SK-N-SH (cell line): Measurements from ENCODE around the gene FOXP1. TPM values are rescaled to one million over a fixed set of nuclear protein-coding genes. Genes with fewer than 3 reads are reported as not detected.

Source experiments
- CTCF ChIA-PET: fragments of 300-600, 350-600 bp; formaldehyde crosslinking; extraction: SDS; loops from one replicate; lab custom pipeline; 2021; lab: Yijun Ruan, JAX
- POLR2A ChIA-PET: fragments of 350-600 bp; sonication (Branson Sonifier 250); formaldehyde crosslinking; extraction: SDS; loops from one replicate; lab custom pipeline; 2020; ENCODE audit warnings: antibody characterized with exemption, inconsistent platforms; lab: Yijun Ruan, JAX
- DNase-seq: peaks from one replicate; pipeline ENCODE4 v3.0.0; 2012
- H2AFZ ChIP-seq: fragments of 200-600 bp; sonication (generic); 2 replicates; pipeline ENCODE4 v1.8.1; 2016; ENCODE audit warnings: antibody characterized with exemption, mild to moderate bottlenecking, low read depth
- H3F3A ChIP-seq: fragments of 200-600 bp; sonication (generic); replicated peaks from 2 replicates; pipeline ENCODE3; 2016; ENCODE audit warnings: antibody characterized with exemption, mild to moderate bottlenecking; ENCODE audit not compliant: insufficient read depth
- H3K27ac ChIP-seq, 2 experiments: fragments of 200-500 bp in 1 of 2; fragments of 200-600 bp in 1 of 2; sonication (Bioruptor generic) in 1 of 2; sonication (generic), shearing (Covaris generic) in 1 of 2; 2 replicates each; pipeline versions ENCODE4 v1.5.1 to v1.6.1; 2014 to 2016; ENCODE audit warnings: low read depth in 2 of 2, inconsistent platforms in 1 of 2, low read length in 1 of 2, mild to moderate bottlenecking in 1 of 2, mixed read lengths in 1 of 2
- H3K27me3 ChIP-seq: fragments of 200-600 bp; sonication (generic), shearing (Covaris generic); 2 replicates; pipeline ENCODE4 v1.6.1; 2016; ENCODE audit warnings: mixed run types; ENCODE audit not compliant: insufficient read depth
- H3K36me3 ChIP-seq, 2 experiments: fragments of 200-500 bp in 1 of 2; fragments of 200-600 bp in 1 of 2; sonication (Bioruptor generic) in 1 of 2; sonication (generic) in 1 of 2; replicated peaks in 1 of 2; 2 replicates each; pipeline versions ENCODE3 to v1.5.1; 2014 to 2016; ENCODE audit warnings: low read length in 1 of 2, mild to moderate bottlenecking in 1 of 2; ENCODE audit not compliant: insufficient read depth in 2 of 2, control insufficient read depth in 1 of 2
- H3K4me1 ChIP-seq, 2 experiments: fragments of 200-500 bp in 1 of 2; fragments of 200-600 bp in 1 of 2; sonication (Bioruptor generic) in 1 of 2; sonication (generic), shearing (Covaris generic) in 1 of 2; 2 replicates each; pipeline versions ENCODE4 v1.5.1 to v1.6.1; 2014 to 2016; ENCODE audit warnings: low read depth in 1 of 2, low read length in 1 of 2, mixed run types in 1 of 2; ENCODE audit not compliant: insufficient read depth in 2 of 2, control insufficient read depth in 1 of 2
- H3K4me2 ChIP-seq: fragments of 200-600 bp; sonication (generic), shearing (Covaris generic); 2 replicates; pipeline ENCODE4 v1.6.1; 2017; ENCODE audit warnings: mixed run types
- H3K4me3 ChIP-seq, 2 experiments: fragments of 200-500 bp in 1 of 2; fragments of 200-600 bp in 1 of 2; sonication (Bioruptor generic) in 1 of 2; sonication (generic), shearing (Covaris generic) in 1 of 2; 2 replicates each; pipeline versions ENCODE4 v1.5.1 to v1.8.1; 2014 to 2016; ENCODE audit warnings: low read depth in 2 of 2, inconsistent platforms in 1 of 2, low read length in 1 of 2, mild to moderate bottlenecking in 1 of 2, mixed read lengths in 1 of 2, moderate library complexity in 1 of 2
- H3K79me2 ChIP-seq: fragments of 200-600 bp; sonication (generic); 2 replicates; pipeline ENCODE4 v1.8.1; 2017; ENCODE audit warnings: mild to moderate bottlenecking; ENCODE audit not compliant: insufficient read depth
- H3K9ac ChIP-seq: fragments of 200-600 bp; sonication (generic); 2 replicates; pipeline ENCODE4 v1.6.1; 2017; ENCODE audit warnings: mixed run types
- H3K9me2 ChIP-seq: fragments of 200-600 bp; sonication (generic); 2 replicates; pipeline ENCODE4 v1.6.1; 2017; ENCODE audit warnings: mixed run types
- H3K9me3 ChIP-seq: fragments of 200-600 bp; sonication (generic); 2 replicates; pipeline ENCODE4 v1.6.1; 2017; ENCODE audit warnings: mixed run types, mild to moderate bottlenecking, moderate library complexity
- H4K20me1 ChIP-seq: fragments of 200-600 bp; sonication (generic); 2 replicates; pipeline ENCODE4 v1.6.1; 2017; ENCODE audit warnings: mild to moderate bottlenecking, mixed run types; ENCODE audit not compliant: insufficient read depth
- CHD2 ChIP-seq: fragments of 150-350 bp; IDR thresholded peaks from 2 replicates; pipeline ENCODE4 v1.6.1; 2018; ENCODE audit warnings: low read length; ENCODE audit not compliant: partially characterized antibody
- CTCF ChIP-seq: fragments of 200-600 bp; sonication (generic); IDR thresholded peaks from 2 replicates; pipeline ENCODE4 v1.6.1; 2017; ENCODE audit warnings: antibody characterized with exemption, mild to moderate bottlenecking, moderate library complexity
- EP300 ChIP-seq, 2 experiments: IDR thresholded peaks; 2 replicates each; pipeline versions ENCODE4 v1.4.0 to v1.6.1; 2012; ENCODE audit warnings: borderline replicate concordance in 1 of 2, low read depth in 1 of 2, low read length in 1 of 2
- EZH2phosphoT487 ChIP-seq: fragments of 200-600 bp; sonication (generic); IDR thresholded peaks from 2 replicates; pipeline ENCODE4 v1.6.1; 2017; ENCODE audit warnings: low read depth, mixed run types, mild to moderate bottlenecking, antibody characterized with exemption, moderate library complexity, borderline replicate concordance
- FOXM1 ChIP-seq: IDR thresholded peaks from 2 replicates; pipeline ENCODE4 v1.4.0; 2012; ENCODE audit warnings: low read depth, mild to moderate bottlenecking
- MEF2A ChIP-seq: IDR thresholded peaks from 2 replicates; pipeline ENCODE4 v1.4.0; 2012; ENCODE audit warnings: low read depth, borderline replicate concordance
- POLR2AphosphoS5 ChIP-seq: IDR thresholded peaks from 2 replicates; pipeline ENCODE4 v1.6.1; 2012; ENCODE audit warnings: low read depth, low read length
- RAD21 ChIP-seq: IDR thresholded peaks from 2 replicates; pipeline ENCODE4 v1.6.1; 2012; ENCODE audit warnings: mild to moderate bottlenecking, low read length
- RFX5 ChIP-seq: IDR thresholded peaks from 2 replicates; pipeline ENCODE4 v1.6.1; 2012; ENCODE audit warnings: mild to moderate bottlenecking, improper control_type of control experiment, low read length
- RXRA ChIP-seq: IDR thresholded peaks from 2 replicates; pipeline ENCODE4 v1.4.0; 2012; ENCODE audit warnings: low read depth, mild to moderate bottlenecking, borderline replicate concordance
- SIN3A ChIP-seq: IDR thresholded peaks from 2 replicates; pipeline ENCODE4 v1.6.1; 2012; ENCODE audit warnings: low read depth, mild to moderate bottlenecking, low read length, moderate library complexity, borderline replicate concordance
- SMC3 ChIP-seq: IDR thresholded peaks from 2 replicates; pipeline ENCODE4 v1.6.1; 2012; ENCODE audit warnings: low read depth, low read length, improper control_type of control experiment
- USF2 ChIP-seq: fragments of 150-350 bp; IDR thresholded peaks from 2 replicates; pipeline ENCODE4 v1.6.1; 2017; ENCODE audit warnings: antibody characterized with exemption, low read length, low read depth, borderline replicate concordance
- WGBS: methylation state at CpG from one replicate; pipeline ENCODE4 v1.1.6; 2017; ENCODE audit warnings: low lambda C conversion rate; 5-methylcytosine and 5-hydroxymethylcytosine counted together
- polyA plus RNA-seq, 3 experiments: library from polyadenylated mRNA; depleted of rRNA; stranded (reverse); fragments of >200 nt; gene quantifications; 2 replicates each; pipeline ENCODE4 v1.2.3, GENCODE V29; 2012
- TF ChIP-seq, protein P1 (sequence below): IDR thresholded peaks from 2 replicates; pipeline ENCODE4; 2012
- TF ChIP-seq, protein P2 (sequence below): IDR thresholded peaks from 2 replicates; pipeline ENCODE4 v1.4.0; 2012; ENCODE audit warnings: low read depth, borderline replicate concordance

FOXP1 gene
- polyA plus RNA-seq, 1 of the 3 experiments (the other 2 are of a cell fraction): 8.8 TPM

DNA sequence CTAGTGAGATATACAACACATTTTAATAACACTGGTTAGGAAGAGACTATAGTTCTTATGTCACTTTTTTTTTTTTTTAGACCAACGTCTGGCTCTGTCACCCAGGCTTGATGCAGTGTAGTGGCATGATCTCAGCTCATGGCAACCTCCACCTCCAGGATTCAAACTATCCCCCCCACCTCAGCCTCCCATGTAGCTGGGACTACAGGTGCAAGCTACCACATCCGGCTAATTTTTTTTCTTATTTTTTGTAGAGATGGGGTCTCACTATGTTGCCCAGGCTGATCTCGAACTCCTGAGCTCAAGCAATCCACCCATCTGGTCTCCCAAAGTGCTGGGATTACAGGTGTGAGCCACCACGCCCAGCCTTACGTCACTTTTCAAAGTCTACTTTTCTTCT lies 100.8 kb downstream of the FOXP1 start:
- Histone ChIP-seq H3K4me1 (no peaks in the 10 kb centered on the region; a peak in 2 of 4 replicates), H3K27me3 (no peaks in the 10 kb centered on the region), H3K4me2 (no peak overlapping the region), H2AFZ (no peak overlapping the region), H3K79me2 (peaks cover 98% of the 10 kb centered on the region), H3K9ac (no peak overlapping the region), H3K27ac (no peak overlapping the region)
- POLR2A ChIA-PET: no interaction called here
- 91% methylated on average over 5 of the region's 5 CpGs for whole genome bisulfite sequencing
- CTCF ChIA-PET: no interaction called here
- TF ChIP-seq RAD21 (no peak), POLR2AphosphoS5 (no peak), CHD2 (no peak), EZH2phosphoT487 (no peak), MEF2A (no peak), FOXM1 (no peak), SMC3 (no peak), RXRA (no peak), RFX5 (no peak), EP300 (IDR thresholded peaks at IDR 0.05; ENCODE audit: borderline replicate concordance in 1 of 2, low read depth in 1 of 2, low read length in 1 of 2) (no peak), USF2 (no peak), CTCF (no peak), SIN3A (no peak)
- TF ChIP-seq, protein P1, sequence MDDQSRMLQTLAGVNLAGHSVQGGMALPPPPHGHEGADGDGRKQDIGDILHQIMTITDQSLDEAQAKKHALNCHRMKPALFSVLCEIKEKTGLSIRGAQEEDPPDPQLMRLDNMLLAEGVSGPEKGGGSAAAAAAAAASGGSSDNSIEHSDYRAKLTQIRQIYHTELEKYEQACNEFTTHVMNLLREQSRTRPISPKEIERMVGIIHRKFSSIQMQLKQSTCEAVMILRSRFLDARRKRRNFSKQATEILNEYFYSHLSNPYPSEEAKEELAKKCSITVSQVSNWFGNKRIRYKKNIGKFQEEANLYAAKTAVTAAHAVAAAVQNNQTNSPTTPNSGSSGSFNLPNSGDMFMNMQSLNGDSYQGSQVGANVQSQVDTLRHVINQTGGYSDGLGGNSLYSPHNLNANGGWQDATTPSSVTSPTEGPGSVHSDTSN: no peak
- TF ChIP-seq, protein P2, sequence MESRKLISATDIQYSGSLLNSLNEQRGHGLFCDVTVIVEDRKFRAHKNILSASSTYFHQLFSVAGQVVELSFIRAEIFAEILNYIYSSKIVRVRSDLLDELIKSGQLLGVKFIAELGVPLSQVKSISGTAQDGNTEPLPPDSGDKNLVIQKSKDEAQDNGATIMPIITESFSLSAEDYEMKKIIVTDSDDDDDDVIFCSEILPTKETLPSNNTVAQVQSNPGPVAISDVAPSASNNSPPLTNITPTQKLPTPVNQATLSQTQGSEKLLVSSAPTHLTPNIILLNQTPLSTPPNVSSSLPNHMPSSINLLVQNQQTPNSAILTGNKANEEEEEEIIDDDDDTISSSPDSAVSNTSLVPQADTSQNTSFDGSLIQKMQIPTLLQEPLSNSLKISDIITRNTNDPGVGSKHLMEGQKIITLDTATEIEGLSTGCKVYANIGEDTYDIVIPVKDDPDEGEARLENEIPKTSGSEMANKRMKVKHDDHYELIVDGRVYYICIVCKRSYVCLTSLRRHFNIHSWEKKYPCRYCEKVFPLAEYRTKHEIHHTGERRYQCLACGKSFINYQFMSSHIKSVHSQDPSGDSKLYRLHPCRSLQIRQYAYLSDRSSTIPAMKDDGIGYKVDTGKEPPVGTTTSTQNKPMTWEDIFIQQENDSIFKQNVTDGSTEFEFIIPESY: no peak
- TF ChIP-seq, all 33 proteins: peak for 0
- no peaks in the 10 kb centered on the region; the same call in 1 of the 2 replicates for H4K20me1 ChIP-seq
- no peak for DNase-seq
- no peaks in the 10 kb centered on the region for H3K9me3 ChIP-seq
- H3F3A ChIP-seq: no peaks in the 10 kb centered on the region
- no peaks in the 10 kb centered on the region for H3K9me2 ChIP-seq
- no peak overlapping the region for H3K4me3 ChIP-seq
- peaks cover 0 to 6% of the 10 kb centered on the region in 2 experiments for H3K36me3 ChIP-seq
